GM12878 (cell line): ENCODE results near the gene ELANE. TPM values are rescaled to one million over a fixed set of nuclear protein-coding genes. Genes with fewer than 3 reads are reported as not detected.

ENCODE experiments used
- ASH2L ChIP-seq: fragments of 300-600, 200-600 bp; sonication (generic); IDR thresholded peaks from 2 replicates; pipeline ENCODE4 v1.6.1; 2017; ENCODE audit warnings: low read depth, mild to moderate bottlenecking, borderline replicate concordance
- CBX3 ChIP-seq: fragments of 200-600 bp; sonication (generic); IDR thresholded peaks from 2 replicates; pipeline ENCODE4 v1.6.1; 2016; ENCODE audit warnings: low read depth, borderline replicate concordance
- DPF2 ChIP-seq: fragments of 450-650 bp; IDR thresholded peaks from 2 replicates; pipeline ENCODE4 v1.6.1; 2017; ENCODE audit warnings: mild to moderate bottlenecking
- EP300 ChIP-seq, 2 experiments: fragments of 150-350 bp in 1 of 2; IDR thresholded peaks; 2 replicates each; pipeline ENCODE4 v1.6.1; 2011 to 2012; ENCODE audit warnings: low read depth in 2 of 2, low read length in 2 of 2, borderline replicate concordance in 1 of 2, improper control_type of control experiment in 1 of 2, inconsistent platforms in 1 of 2; ENCODE audit not compliant: control insufficient read depth in 1 of 2
- GATAD2B ChIP-seq: fragments of 450-650 bp; conservative IDR thresholded peaks from 2 replicates; pipeline ENCODE4 v1.6.1; 2017; ENCODE audit warnings: low read depth, mild to moderate bottlenecking, moderate library complexity
- KDM1A ChIP-seq: fragments of 200-600 bp; sonication (generic); IDR thresholded peaks from 2 replicates; pipeline ENCODE4 v1.6.1; 2016; ENCODE audit warnings: borderline replicate concordance
- MEF2A ChIP-seq: IDR thresholded peaks from 2 replicates; pipeline ENCODE4 v1.6.1; 2011; ENCODE audit warnings: low read depth, mild to moderate bottlenecking, low read length, moderate library complexity; ENCODE audit not compliant: insufficient read depth
- NFYA ChIP-seq: IDR thresholded peaks from 2 replicates; pipeline ENCODE4 v1.6.1; 2011; ENCODE audit warnings: low read depth, mild to moderate bottlenecking, low read length, improper control_type of control experiment, borderline replicate concordance
- NR2F1 ChIP-seq: fragments of 450-650 bp; conservative IDR thresholded peaks from 2 replicates; pipeline ENCODE4 v1.6.1; 2017; ENCODE audit warnings: mild to moderate bottlenecking
- POU2F2 ChIP-seq: IDR thresholded peaks from 3 replicates; pipeline ENCODE4 v1.6.1; 2011; ENCODE audit warnings: low read depth, mild to moderate bottlenecking, low read length, borderline replicate concordance
- SMARCA5 ChIP-seq: fragments of 450-650 bp; IDR thresholded peaks from 2 replicates; pipeline ENCODE4 v1.6.1; 2017; ENCODE audit warnings: mild to moderate bottlenecking
- SREBF2 ChIP-seq: IDR thresholded peaks from 2 replicates; pipeline ENCODE4 v1.6.1; 2012; ENCODE audit warnings: mild to moderate bottlenecking, low read length
- STAT1 ChIP-seq: fragments of 450-650 bp; conservative IDR thresholded peaks from 2 replicates; pipeline ENCODE4 v1.6.1; 2014; ENCODE audit warnings: antibody characterized with exemption, mild to moderate bottlenecking
- YBX1 ChIP-seq: fragments of 450-650 bp; IDR thresholded peaks from 2 replicates; pipeline ENCODE4 v1.6.1; 2016; ENCODE audit warnings: antibody characterized with exemption
- ZNF274 ChIP-seq: IDR thresholded peaks from one replicate; pipeline ENCODE4 v1.8.0; 2011; ENCODE audit not compliant: insufficient read length, insufficient read depth
- polyA plus RNA-seq, 11 experiments: library from polyadenylated mRNA; depleted of rRNA in 4 of 11; unstranded in 6 of 11; stranded (reverse) in 5 of 11; fragments of >200 nt; fragmentation: Nextera tagmentation in 4 of 11; fragmentation: Illumina TruSeq in 1 of 11; extraction: Ambion mirVana in 4 of 11; extraction: Trizol in 1 of 11; gene quantifications; 1 replicate in 1 of 11; 2 replicates in 10 of 11; pipeline versions ENCODE4 v1.2.1 to v1.2.3, GENCODE V29; 2011 to 2016; ENCODE audit warnings: inconsistent platforms in 2 of 11, missing spikeins in 2 of 11, low read depth in 1 of 11
- total RNA-seq, 4 experiments: library from RNA; depleted of rRNA in 3 of 4; stranded (reverse); fragments of >200 nt in 3 of 4; fragmentation: Illumina TruSeq in 1 of 4; extraction: Trizol in 1 of 4; gene quantifications; 2 replicates each; pipeline versions ENCODE4 v1.2.1 to v1.2.3, GENCODE V29; 2013 to 2021
- TF ChIP-seq, protein P1 (sequence below): IDR thresholded peaks from 2 replicates; pipeline ENCODE4 v1.6.1; 2012; ENCODE audit warnings: improper control_type of control experiment, low read depth, low read length; ENCODE audit not compliant: insufficient replicate concordance
- TF ChIP-seq, protein P2 (sequence below): IDR thresholded peaks from 2 replicates; pipeline ENCODE4 v1.6.1; 2012; ENCODE audit warnings: low read depth, low read length, improper control_type of control experiment
- TF ChIP-seq, protein P3 (sequence below): fragments of 450-650 bp; IDR thresholded peaks from 2 replicates; pipeline ENCODE4 v1.6.1; 2016; ENCODE audit warnings: mild to moderate bottlenecking, moderate library complexity, borderline replicate concordance
- TF ChIP-seq, protein P4 (sequence below): IDR thresholded peaks from 2 replicates; pipeline ENCODE4 v1.6.1; 2012; ENCODE audit warnings: low read length, inconsistent platforms

ELANE gene
- total and polyA plus RNA-seq, 10 of the 15 experiments (the other 5 are each of a cell fraction or from before 2014, with no cell fraction given): not detected

DNA sequence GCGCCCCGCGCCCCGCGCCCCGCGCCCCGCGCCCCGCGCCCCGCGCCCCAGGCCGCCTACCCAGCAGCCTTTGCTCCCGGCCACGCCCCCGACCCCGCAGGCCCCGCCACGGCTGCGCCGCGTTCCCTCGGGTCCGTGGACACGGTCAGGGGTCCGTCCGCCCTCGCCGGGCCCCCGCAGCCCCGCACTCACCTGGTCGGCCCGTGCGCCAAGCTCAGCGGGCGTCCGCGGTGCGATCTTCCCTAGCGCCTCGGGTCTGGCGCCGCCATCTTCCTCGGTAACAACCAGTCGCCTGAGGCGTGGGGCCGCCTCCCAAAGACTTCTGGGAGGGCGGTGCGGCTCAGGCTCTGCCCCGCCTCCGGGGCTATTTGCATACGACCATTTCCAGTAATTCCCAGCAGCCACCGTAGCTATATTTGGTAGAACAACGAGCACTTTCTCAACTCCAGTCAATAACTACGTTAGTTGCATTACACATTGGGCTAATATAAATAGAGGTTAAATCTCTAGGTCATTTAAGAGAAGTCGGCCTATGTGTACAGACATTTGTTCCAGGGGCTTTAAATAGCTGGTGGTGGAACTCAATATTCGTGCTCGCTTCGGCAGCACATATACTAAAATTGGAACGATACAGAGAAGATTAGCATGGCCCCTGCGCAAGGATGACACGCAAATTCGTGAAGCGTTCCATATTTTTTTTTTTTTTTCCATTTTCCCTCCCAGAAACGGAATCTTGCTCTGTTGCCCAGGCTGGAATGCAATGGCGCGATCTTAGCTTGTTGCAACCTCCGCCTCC is 41.0 kb downstream of the ELANE start, which contains the start of the genes MED16 and RNU6-9 (continued):
- TF ChIP-seq STAT1 (peak; percentile 82), EP300 (IDR thresholded peaks at IDR 0.05; ENCODE audit: borderline replicate concordance in 1 of 2, control insufficient read depth in 1 of 2, low read depth in 2 of 2, low read length in 2 of 2) (no peak), SMARCA5 (peak; percentile 83), SREBF2 (peak; percentile 94), KDM1A (no peak), YBX1 (no peak), DPF2 (peak; percentile 43; the same call in 1 of the 2 replicates), NFYA (no peak), NR2F1 (0 out of 2 replicates have a peak, but pooled peaks have one; percentile 37), ASH2L (peak; percentile 70; the same call in 1 of the 2 replicates), CBX3 (no peak), MEF2A (0 out of 2 replicates have a peak, but pooled peaks have one; percentile 27), GATAD2B (peak; percentile 44; the same call in 1 of the 2 replicates), POU2F2 (peak; percentile 99), ZNF274 (no peak)
- TF ChIP-seq, protein P1, sequence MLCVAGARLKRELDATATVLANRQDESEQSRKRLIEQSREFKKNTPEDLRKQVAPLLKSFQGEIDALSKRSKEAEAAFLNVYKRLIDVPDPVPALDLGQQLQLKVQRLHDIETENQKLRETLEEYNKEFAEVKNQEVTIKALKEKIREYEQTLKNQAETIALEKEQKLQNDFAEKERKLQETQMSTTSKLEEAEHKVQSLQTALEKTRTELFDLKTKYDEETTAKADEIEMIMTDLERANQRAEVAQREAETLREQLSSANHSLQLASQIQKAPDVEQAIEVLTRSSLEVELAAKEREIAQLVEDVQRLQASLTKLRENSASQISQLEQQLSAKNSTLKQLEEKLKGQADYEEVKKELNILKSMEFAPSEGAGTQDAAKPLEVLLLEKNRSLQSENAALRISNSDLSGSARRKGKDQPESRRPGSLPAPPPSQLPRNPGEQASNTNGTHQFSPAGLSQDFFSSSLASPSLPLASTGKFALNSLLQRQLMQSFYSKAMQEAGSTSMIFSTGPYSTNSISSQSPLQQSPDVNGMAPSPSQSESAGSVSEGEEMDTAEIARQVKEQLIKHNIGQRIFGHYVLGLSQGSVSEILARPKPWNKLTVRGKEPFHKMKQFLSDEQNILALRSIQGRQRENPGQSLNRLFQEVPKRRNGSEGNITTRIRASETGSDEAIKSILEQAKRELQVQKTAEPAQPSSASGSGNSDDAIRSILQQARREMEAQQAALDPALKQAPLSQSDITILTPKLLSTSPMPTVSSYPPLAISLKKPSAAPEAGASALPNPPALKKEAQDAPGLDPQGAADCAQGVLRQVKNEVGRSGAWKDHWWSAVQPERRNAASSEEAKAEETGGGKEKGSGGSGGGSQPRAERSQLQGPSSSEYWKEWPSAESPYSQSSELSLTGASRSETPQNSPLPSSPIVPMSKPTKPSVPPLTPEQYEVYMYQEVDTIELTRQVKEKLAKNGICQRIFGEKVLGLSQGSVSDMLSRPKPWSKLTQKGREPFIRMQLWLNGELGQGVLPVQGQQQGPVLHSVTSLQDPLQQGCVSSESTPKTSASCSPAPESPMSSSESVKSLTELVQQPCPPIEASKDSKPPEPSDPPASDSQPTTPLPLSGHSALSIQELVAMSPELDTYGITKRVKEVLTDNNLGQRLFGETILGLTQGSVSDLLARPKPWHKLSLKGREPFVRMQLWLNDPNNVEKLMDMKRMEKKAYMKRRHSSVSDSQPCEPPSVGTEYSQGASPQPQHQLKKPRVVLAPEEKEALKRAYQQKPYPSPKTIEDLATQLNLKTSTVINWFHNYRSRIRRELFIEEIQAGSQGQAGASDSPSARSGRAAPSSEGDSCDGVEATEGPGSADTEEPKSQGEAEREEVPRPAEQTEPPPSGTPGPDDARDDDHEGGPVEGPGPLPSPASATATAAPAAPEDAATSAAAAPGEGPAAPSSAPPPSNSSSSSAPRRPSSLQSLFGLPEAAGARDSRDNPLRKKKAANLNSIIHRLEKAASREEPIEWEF: no peak
- TF ChIP-seq, protein P2, sequence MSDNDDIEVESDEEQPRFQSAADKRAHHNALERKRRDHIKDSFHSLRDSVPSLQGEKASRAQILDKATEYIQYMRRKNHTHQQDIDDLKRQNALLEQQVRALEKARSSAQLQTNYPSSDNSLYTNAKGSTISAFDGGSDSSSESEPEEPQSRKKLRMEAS: 0 out of 2 replicates have a peak, but pooled peaks have one; percentile 57
- TF ChIP-seq, protein P3, sequence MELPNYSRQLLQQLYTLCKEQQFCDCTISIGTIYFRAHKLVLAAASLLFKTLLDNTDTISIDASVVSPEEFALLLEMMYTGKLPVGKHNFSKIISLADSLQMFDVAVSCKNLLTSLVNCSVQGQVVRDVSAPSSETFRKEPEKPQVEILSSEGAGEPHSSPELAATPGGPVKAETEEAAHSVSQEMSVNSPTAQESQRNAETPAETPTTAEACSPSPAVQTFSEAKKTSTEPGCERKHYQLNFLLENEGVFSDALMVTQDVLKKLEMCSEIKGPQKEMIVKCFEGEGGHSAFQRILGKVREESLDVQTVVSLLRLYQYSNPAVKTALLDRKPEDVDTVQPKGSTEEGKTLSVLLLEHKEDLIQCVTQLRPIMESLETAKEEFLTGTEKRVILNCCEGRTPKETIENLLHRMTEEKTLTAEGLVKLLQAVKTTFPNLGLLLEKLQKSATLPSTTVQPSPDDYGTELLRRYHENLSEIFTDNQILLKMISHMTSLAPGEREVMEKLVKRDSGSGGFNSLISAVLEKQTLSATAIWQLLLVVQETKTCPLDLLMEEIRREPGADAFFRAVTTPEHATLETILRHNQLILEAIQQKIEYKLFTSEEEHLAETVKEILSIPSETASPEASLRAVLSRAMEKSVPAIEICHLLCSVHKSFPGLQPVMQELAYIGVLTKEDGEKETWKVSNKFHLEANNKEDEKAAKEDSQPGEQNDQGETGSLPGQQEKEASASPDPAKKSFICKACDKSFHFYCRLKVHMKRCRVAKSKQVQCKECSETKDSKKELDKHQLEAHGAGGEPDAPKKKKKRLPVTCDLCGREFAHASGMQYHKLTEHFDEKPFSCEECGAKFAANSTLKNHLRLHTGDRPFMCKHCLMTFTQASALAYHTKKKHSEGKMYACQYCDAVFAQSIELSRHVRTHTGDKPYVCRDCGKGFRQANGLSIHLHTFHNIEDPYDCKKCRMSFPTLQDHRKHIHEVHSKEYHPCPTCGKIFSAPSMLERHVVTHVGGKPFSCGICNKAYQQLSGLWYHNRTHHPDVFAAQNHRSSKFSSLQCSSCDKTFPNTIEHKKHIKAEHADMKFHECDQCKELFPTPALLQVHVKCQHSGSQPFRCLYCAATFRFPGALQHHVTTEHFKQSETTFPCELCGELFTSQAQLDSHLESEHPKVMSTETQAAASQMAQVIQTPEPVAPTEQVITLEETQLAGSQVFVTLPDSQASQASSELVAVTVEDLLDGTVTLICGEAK: peak; percentile 88; the same call in 1 of the 2 replicates
- TF ChIP-seq, protein P4, sequence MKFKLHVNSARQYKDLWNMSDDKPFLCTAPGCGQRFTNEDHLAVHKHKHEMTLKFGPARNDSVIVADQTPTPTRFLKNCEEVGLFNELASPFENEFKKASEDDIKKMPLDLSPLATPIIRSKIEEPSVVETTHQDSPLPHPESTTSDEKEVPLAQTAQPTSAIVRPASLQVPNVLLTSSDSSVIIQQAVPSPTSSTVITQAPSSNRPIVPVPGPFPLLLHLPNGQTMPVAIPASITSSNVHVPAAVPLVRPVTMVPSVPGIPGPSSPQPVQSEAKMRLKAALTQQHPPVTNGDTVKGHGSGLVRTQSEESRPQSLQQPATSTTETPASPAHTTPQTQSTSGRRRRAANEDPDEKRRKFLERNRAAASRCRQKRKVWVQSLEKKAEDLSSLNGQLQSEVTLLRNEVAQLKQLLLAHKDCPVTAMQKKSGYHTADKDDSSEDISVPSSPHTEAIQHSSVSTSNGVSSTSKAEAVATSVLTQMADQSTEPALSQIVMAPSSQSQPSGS: no peak
